ENCODE measurements around the gene TRIM7.
A peak's percentile ranks its signal among the peaks of the same experiment; 100 is the strongest.
"Not testable (repeated sequence)": the region's sequence is repeated elsewhere in the genome, so short reads cannot be mapped to it uniquely, and the experiment has no call there.

The TRIM7 gene

DNA sequence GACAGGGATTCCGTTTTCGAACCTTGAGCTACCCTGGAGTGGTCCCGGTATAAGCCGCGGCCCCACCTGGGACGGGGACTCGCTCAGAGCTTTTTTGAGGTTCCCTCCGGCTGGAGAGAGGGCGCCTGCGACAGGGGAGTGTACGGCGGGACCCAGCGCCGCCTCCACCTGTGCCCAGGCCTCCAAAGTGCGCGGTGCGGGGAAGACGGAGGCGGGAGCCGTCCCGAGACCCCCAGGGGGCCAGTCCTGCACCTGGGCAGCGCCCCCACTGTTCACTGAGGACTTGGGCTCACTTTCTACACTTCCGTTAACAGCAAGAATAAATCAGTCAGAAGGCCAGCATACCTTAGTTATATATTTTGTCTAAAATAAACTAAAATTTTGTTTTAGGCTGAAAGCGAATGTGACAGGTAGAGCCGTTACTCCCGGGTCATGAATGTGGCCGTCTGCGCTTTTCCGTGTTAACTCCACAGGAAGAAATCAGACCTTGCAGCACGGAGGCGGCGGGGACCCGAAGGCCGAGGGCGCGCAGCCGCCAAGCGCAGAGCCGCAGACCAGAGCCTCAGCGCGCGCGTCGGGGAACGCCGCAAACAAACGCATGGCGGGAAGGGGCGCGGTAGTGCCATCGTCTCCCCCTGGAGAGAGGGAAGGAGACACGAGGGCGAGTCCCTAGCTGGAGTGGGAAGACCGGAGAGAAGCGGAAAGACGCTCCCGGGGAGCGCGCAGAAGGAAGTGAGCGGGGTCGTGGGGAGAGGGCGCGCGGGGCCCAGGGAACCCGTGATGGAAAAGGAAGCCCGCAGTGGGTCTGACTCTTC is 14.1 kb downstream of the TRIM7 start:
- no peak for DNase-seq

DNA sequence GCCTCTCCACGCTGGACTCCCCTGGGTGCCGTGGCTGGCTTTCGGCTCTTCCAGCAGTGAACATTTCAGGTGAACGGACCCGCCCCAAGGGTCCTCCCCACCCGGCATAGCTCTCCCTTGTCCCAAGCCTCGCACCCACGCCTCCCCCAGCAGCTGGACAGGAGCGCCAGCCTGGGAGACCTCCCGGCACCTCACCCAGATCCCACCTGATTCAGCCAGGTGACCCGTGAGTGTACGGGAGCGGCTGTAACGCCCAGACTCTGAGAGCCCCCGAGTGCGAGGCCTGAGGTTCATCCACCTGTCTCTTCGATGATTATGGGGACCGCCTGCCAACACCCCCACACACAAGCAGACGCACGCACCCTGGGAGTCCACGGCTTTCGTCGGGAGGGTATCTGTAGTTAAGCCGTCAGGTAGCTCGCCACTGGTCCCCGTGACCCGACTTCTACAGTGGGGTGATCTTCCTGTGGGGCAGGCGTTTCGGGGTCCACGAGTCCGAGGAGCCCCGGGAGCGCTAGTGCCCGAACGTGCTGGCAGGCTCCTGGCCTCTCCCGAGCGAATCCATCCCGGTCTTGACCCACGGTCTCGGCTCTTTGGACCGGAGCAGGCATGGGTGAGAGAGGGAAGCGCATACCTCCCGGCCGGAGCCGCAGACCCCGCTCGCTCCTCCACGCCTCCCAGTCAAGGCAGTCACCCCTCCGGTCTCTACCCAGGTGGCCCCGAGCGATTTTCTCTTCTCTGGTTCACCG is 14.9 kb downstream of the TRIM7 start:
- DNase-seq: no peak

DNA sequence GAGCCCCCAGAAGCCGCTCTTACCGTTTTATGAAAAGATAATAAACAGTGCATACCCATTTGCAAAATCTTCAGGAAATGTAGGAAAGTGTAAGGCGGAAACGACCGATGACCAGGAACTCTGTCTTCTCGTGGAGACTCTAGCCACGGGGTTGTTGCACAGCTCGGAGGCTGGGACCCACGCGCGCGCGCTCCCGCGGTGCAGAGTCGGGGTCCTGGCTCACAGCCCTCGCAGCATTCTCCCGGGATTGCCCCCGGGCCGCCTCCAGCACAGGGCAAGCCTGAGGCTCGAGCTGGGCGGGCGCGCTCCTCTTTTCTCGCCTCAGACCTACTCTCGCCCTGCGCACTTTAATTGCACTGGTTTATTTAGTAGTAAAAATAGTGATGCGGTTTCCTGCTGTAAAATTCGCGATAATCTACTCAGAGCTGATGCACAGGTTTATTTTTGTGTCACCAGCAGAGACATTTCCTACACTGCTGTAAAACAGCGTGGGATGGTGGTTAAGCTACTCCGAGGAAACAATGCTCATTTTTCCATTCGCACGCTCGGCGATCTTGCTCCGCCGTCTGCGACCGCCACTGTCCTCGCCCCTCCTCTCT is 15.5 kb downstream of the TRIM7 start:
- DNase-seq: peak; percentile 55

DNA sequence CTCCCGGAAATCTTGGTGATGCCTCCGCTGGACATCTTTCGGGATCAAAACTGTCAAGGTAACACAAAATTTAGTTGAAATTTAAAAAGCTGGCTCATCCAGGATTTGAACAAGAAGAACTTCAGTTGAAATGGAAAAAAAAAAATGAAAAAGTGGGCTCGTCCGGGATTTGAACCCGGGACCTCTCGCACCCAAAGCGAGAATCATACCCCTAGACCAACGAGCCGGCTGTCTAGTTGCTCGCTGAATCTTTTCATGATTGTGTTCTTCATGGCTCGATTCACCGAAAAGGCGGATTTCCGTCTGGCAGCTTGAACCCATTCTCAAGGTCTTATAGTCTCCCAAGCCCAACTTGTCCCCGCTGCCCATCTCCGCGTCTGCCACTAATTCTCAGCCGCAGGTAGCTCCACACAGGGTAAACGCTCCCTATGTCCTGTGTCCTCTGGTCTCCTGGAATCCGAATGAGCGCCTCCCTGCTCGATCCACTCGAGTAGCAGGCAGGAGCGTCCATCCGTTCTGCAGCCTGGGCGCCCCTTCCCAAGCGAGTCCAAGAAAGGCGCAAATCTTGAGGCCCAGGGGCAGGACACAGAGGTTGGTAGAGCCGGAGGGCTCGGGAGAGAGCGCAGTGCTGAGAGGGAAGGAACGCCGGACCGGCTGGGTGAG is 16.2 kb downstream of the TRIM7 start:
- DNase-seq: peak; percentile 86

DNA sequence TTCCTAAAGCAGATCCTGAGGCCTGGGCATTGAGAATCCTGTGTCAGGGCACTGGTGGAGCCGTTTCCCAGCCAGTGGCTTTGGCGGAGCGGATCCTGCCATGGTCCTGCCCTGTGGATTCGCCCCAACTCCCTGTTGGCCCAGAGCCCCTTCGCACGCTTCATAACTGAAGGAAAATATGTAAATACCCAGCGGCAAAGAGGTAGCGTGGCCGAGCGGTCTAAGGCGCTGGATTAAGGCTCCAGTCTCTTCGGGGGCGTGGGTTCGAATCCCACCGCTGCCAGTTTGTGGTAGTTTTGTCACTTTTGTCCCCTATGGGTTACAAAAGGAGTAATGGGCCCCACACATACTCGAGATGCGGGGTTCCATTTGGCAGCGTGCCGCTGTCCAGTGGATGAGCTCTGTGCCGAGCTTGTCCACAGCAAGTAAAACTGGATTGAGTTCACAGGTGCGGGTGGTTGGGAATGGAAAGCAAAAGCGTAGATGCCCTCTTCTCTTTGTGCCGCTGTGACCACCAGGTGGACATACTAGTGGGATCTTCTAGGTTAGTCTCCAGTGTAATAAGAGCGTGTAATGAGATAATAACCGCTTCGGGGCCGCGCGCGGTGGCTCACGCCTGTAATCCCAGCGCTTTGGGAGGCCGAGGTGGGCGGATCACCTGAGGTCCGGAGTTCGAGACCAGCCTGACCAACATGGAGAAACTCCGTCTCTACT is 17.3 kb downstream of the TRIM7 start:
- peak; percentile 87 for DNase-seq

DNA sequence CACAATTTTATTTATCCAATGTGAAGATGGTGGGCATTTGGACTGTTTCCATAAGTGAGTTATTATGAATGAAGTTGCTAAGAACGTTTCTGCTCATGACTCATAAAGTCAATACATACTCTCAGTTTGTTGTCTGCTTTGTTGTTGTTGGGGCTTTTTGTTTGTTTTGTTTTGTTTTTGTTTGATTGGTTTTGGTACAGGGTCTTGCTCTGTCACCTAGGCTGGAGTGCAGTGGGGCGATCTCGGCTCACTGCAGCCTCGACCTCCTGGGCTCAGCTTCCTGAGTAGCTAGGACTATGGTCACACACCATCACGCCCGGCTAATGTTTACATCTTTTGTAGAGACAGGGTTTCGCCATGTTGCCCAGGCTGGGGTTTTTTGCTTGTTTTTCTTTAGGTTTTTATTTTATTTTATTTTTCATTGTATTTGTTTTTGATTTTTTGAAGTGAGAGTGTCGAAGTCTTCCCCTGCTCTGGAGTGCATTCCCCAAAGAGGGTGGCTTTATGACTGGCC is 18.0 kb downstream of the TRIM7 start:
- DNase-seq: no peak

DNA sequence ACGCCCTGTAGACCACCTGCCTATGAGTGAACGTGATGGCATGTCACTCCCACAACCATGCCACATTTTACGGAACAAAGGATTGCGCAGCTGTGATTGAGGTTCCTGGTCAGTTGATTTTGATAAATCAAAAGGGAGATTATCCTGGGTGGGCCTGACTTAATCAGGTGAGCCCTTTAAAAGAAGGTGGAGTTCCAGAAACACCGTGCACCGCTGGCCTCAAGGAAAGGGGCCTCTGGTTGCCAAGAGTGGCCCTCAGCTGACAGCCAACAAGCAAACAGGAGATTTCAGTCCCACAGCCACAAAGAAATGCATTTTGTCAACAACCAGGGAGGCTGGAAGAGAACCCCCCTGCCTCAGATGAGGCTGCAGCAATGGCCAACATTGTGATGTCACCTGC is 19.0 kb downstream of the TRIM7 start:
- DNase-seq: no peak

DNA sequence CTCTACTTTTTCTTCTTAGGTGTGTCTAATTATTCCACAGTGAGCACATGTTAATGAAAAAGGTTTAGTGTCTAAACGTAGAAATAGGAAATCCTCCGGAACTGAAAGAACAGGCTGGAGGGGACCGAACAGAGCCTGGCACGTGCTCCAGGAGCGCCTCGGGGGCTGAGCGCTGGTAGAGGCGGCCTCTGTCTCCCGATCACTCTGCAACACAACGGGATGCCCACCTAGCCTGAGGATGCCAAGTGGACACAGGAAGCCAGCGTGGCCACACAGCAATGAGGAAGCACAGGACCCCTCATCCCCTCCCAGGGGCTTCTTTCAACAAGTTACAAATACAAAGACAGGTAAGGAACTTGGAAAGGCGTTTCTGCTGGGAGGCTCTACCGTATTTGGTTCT is 19.4 kb downstream of the TRIM7 start:
- DNase-seq: no peak

DNA sequence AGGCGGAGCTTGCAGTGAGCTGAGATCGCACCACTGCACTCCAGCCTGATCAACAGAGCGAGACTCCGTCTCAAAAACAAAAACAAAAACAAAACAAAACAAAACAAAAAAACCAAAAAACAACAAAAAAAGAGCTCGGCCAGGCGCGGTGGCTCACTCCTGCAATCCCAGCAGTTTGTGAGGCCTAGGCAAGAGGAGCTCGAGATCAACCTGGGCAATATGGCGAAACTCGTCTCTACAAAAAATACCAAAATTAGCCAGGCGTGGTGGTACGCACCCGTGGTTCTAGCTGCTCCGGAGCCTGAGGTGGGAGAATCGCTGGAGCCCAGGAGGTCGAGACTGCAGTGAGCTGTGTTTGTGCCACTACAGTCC is 20.2 kb downstream of the TRIM7 start:
- DNase-seq: no peak

DNA sequence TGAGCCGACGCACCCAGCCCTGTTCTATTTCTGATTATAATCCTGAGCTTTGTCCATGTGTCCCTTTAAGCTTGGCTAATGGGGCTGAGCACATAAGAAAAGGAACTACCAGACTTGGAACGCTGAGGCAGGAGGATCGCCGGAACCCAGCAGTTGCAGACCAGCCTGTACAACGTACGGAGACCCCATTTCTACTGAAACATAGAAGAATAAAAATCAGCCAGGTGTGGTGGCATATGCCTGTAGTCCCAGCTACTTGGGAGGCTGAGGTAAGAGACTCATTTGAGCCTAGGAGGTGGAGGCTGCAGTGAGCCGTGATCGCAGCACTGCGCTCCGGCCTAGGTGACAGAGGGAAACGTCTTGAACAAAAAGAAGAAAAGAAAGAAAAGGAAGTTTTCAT is 22.3 kb downstream of the TRIM7 start:
- DNase-seq: no peak

DNA sequence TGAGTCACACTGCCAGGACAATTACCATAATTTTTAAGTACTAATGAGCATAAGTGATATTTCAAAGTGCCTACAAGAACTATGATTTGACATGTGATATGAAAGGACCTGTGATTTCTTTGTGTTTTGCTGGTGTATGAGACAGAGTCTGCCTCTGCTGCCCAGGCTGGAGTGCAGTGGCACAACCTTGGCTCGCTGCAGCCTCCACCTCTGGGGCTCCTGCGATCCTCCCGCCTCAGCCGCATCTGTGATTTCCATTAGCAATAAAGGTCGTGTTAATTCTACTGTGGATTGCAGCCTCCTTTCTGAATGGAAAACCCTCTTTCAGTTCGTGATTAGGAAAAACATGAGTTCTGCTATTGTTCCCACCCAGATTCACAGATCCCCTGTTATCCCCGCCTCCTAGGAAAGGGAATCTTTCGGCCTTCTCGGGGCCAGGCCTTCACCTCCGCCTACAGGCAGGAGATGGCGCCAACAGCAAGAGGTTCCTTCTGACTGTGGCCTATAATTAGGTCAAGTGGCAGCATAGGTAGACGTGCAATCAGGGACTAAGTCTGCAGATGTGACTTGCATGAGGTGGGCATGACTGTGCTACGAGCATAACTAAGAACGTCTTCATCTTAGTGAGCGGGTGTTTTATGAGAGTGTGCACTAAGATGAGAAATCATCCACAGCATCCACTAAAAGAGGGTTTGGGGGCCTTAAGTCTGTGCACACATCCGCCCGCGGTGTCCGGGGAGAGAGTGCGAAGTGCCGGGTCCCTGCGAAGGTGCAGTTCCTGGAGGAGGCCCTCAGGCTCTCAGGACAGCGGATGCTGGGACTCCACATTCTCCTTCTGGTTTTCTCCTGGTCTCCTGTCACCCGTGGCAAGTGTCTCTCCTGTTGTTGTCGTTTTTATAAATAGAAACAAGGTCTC is 23.1 kb downstream of the TRIM7 start:
- DNase-seq: peak; percentile 70

DNA sequence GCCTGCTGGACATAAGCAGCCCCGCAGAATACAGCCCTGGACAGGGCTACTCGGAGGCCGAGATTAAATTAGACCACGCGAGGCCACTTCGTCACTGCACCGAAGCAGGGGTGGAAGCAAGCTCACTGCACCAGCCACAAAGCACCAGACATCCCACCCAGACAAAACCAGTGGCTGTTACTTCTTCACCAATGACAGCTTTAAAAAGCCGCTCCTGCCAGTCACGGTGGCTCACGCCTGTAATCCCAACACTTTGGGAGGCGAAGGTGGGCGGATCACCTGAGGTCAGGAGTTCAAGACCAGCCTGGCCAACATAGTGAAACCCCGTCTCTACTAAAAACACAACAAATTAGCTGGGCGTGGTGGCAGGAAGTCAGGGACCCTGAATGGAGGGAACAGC is 27.4 kb downstream of the TRIM7 start:
- not testable (repeated sequence) for DNase-seq

DNA sequence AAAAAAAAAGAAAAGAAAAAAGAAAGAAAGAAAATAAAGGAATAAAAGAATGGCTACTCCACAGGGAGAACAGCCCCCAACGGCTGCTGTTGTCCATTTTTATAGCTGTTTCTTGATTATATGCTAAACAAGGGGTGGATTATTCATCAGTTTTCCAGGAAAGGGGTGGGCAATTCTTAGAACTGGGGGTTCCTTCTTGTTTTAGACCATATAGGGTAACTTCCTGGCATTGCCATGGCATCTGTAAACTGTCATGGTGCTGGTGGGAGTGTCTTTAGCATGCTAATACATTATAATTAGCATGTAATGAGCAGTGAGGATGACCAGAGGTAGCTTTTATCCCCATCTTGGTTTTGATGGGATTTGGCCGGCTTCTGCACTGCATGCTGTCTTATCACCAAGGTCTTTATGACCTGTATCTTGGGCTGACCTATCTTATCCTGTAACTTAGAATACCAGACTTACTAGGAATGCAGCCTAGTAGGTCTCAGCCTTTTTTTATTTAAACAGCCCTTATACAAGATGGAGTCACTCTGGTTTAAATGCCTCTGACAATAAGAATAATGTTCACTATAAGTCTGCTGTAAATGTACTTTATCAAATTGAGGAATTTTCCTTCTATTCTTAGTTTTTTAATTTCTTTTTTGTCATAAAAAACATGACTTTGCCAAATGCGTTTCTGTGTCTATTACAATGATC is 28.6 kb downstream of the TRIM7 start:
- no peak for DNase-seq

DNA sequence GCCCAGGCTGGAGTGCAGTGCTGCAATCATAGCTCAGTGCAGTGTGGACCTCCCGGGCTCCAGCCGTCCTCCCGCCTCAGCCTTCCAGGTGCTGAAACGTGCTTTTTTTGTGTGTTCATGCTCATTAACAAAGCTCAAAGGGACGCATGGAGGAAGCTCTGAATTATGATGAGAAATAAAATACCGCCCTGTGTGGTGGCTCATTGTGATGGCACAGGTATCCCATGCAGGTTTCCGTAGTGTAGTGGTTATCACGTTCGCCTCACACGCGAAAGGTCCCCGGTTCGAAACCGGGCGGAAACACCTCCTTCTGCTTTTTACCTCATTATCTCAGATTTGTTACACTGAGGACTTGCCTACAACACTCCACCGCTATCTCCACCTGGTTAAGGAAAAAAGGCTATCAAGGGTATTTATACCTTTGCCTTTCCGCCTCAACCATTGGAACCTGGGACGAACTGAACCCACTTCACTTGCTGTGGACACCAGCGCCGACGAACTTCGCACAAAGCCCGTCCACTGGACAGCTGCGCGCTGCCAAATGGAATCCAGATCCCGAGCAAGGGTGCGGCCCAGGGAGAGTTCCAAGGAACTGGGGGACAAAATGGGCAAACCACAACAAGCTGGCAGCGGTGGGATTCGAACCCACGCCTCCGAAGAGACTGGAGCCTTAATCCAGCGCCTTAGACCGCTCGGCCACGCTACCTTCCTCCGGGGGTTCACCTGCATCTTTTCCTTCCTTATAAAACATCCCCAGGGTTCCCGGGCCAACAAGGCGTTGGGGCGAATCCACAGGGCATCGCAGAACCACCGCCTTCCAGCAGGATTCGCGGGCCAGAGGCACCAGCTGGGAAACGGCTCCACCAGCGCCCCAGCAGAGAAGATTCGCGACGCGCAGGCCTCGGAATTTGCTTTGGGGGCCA is 31.3 kb downstream of the TRIM7 start:
- peak; percentile 88 for DNase-seq

DNA sequence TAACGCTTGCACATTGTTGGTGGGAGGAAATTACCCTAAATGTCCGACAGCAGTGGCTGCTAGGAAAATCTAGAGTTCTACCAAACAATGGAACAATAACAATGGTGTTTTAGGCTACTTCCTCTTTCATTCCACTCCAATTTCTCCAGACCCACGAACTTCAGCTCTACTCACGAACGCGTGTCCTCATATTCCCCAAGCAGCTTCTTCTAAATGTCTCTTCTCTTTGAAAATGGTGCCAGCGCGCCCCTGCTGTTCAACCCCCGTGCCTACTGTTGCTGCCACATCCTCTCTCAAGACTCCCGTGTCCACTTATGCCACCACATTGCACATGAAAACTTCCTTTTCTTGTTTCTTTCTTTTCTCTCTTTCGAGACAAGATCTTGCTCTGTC is 32.0 kb downstream of the TRIM7 start:
- peak; percentile 70 for DNase-seq

DNA sequence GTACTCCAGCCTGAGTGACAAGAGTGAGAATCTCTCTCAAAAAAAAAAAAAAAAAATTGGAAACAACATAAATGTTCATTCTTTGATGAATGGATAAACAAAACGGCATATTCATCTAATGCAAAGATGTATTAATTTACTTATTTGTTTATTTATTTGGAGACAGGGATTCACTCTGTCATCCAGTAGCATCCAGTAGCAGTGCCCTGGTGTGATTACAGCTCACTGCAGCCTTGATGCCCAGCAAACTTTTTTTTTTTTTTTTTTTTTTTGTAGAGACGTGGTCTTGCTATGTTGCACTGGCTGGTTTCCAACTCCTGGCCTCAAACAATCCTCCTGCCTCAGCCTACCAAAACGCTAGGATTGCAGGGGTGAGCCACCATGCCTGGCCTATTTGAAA is 33.2 kb downstream of the TRIM7 start:
- no peak for DNase-seq

DNA sequence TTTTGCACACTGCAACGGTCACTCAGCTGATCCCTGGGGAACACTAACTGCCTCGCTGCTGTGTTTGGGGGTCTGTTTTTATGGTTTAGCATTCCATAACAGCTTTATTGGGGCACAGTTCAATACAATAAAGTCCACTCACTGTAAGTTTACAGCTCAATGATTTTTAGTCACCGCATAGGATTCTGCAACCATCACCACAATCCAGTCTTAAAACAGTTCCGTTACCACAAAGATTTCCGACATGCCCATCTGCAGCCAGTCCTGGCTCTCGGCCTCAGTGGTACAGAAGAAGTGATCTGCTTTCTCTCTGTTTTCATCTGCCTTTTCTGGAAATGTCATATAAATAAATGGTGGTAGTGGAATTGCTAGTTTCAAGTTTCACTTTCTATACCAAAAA is 34.0 kb downstream of the TRIM7 start:
- no peak for DNase-seq

DNA sequence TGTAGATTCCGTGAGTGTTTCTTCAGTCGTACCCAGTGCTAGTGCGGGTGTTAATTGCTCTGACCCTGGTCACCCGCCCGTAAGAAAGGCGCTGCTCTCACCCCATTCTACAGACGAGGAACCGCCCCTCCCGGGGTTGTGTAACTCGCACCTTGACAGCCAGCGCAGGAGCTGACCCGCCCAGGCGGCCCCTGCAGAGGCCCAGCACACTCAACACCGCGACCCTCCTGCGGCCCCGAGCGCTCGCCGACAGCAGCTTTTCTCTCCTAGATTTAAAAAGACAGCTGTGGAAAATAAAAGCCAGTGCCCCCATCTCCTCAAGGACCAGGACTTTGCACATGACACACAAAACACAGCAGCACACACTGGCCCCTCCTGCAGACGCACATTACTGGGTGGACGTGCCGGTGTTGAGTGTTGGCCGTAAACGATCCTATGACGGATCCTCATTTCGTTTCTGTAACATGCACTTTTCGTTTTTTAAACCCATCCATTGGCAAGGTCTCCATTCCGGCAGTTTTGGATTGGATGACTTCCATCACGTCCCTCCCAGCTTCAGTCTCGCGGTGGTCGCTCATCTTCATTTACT is 34.7 kb downstream of the TRIM7 start:
- DNase-seq: no peak
